ENCODE data around the gene MAP7D1.
"Not testable (repeated sequence)": the region's sequence is repeated elsewhere in the genome, so short reads cannot be mapped to it uniquely, and the experiment has no call there.

The MAP7D1 gene

DNA sequence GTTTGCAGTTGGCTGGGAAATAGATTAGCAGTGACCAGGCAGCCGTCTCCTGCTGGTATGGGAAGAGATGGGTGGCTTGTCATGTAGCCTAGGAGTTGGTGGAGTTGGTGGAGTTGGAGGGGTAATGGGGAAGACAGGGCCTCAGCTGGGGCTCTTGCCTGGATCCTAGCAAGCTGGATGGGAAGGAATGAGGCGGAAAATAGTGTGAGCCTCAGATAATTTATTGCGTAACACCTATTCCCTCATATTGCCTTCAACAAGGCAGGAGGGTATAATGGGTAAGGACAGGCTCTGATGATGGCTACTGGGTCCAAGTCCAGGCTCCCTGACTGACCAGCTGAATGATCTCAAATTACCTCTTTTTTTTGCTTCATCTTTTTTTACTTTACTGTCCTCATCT is 12.6 kb downstream of the MAP7D1 start:
- no peak for DNase-seq (ENCODE audit: low read depth in 2 of 2)

DNA sequence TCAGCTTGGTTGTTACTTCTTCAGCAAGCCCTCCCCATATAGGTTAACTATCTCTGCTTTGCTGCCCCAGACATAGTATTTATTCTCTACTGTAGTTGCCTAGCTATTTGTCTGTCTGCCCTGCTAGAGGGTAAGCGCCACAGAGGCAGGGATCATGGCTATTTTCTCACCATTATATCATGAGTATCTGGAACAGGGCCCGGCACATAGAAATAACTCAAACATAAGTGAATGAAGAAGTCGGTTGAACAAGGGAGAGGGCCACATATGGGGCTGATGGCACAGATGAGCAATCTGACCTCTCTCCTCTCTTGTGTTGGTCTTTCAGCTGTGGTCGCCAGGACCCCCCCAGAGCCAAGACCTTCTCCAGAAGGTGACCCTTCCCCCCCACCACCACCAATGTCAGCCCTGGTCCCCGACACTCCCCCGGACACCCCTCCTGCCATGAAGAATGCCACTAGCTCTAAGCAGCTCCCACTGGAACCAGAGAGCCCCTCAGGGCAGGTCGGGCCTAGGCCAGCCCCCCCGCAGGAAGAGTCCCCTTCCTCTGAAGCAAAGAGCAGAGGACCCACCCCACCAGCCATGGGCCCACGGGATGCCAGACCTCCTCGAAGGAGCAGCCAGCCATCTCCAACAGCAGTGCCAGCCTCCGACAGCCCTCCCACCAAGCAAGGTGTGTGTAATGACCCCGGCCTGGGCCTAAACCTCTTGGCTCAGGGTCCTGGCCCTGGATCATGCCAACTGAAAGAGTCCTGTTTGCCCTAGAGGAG is 14.9 kb downstream of the MAP7D1 start:
- DNase-seq (ENCODE audit: low read depth in 2 of 2), result no peak

DNA sequence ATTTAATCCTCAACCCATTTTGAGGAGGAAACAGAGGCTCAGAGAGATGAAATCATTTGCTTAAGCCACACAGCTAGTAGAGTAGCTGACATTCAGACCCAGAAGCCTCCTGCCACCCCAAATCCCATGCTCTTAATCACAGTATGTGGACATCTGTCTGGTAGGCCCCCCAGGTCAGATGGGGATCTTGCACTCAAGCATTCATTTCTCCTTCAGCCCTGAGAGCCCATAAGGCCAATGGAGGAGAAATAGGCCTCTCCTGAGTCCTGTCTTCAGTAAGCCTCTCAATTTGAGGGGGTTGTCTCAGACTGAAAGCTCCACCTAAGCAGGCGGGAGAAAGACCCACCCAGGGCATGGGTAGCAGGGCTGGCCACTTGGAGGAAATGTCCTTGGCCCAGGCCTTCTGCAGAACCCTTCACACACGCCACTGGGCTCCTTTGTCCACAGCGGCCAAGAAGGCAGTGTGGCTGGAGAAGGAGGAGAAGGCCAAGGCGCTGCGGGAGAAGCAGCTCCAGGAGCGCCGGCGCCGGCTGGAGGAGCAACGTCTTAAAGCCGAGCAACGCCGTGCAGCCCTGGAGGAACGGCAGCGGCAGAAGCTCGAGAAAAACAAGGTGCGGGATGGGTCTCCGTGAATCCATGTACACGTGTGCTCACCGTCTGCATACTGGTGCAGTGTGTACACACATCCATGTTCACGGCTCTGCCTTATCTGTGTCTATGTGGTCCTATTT is 16.2 kb downstream of the MAP7D1 start:
- DNase-seq (ENCODE audit: low read depth in 2 of 2), result no peak

DNA sequence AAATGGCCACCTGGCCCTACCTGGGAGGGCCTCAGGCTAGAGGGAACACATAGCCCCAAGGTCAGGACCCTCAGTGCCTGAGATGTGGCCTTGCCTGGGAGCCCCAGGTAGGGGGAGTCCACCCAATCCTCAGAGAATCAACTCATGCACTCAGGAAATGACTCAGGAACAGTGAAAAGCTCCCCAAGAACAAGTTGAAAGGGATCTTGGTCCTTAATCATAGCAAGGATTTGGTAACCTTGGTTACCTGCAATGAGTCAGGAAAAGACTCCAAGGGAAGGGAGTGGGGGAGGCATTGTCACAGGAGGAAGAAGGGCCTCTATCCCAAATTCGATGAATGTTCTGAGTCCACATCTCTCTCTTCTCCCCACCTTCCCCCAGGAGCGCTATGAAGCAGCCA is 17.0 kb downstream of the MAP7D1 start:
- DNase-seq (ENCODE audit: low read depth in 2 of 2), result no peak

DNA sequence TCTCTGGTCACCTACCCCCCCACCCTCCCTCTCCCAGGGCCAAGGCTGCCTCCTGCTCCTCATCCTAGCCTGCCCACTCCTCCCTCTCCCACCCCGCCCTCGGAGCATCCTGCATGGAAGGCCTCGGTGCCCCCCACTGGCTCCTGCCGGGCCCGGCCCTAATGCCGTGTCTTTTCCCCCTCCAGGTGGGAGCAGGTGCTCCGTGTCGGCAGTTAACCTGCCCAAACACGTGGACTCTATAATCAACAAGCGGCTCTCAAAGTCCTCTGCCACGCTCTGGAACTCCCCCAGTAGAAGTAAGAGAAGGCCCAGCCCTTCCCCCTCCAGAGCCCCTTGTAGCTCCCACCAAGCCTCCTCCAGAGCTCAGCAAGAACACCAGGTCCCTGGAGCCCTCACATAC is 18.8 kb downstream of the MAP7D1 start:
- no peak for DNase-seq (ENCODE audit: low read depth in 2 of 2)

- no peak for DNase-seq (ENCODE audit: low read depth in 2 of 2)
Measured at GRCh38 chr1:36175137-36176095, 19.5 kb downstream of the MAP7D1 start.

DNA sequence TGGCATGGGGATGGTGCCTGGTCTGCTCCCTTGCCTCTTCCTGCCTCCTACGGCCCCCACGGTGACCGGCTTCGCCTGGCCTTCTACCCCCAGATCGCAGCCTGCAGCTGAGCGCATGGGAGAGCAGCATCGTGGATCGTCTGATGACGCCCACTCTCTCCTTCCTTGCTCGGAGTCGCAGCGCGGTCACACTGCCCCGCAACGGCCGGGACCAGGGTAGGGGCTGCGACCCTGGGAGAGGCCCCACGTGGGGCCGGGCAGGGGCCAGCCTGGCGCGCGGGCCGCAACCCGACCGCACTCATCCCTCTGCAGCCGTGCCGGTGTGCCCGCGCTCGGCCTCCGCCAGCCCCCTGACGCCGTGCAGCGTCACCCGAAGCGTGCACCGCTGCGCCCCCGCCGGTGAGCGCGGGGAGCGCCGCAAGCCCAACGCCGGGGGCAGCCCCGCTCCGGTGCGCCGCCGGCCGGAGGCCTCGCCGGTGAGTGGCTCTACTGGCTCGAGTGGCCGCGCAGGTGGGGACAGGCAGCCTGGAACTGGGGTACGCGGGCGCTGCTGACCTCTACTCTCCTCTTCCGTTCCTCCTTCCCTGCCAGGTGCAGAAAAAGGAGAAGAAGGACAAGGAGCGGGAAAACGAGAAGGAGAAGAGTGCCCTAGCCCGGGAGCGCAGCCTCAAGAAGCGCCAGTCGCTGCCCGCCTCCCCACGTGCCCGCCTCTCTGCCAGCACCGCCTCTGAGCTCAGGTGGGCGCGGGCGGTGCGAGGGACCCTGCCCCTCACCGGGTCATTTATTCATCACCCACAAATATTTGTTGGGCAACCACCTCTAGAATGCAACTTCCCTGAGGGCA is 20.4 kb downstream of the MAP7D1 start:
- DNase-seq (ENCODE audit: low read depth in 2 of 2), result no peak

- no peak for DNase-seq (ENCODE audit: low read depth in 2 of 2)
Measured at GRCh38 chr1:36177589-36178431, 21.9 kb downstream of the MAP7D1 start.

- no peak for DNase-seq (ENCODE audit: low read depth in 2 of 2)
Measured at GRCh38 chr1:36178471-36179219, 22.7 kb downstream of the MAP7D1 start.

DNA sequence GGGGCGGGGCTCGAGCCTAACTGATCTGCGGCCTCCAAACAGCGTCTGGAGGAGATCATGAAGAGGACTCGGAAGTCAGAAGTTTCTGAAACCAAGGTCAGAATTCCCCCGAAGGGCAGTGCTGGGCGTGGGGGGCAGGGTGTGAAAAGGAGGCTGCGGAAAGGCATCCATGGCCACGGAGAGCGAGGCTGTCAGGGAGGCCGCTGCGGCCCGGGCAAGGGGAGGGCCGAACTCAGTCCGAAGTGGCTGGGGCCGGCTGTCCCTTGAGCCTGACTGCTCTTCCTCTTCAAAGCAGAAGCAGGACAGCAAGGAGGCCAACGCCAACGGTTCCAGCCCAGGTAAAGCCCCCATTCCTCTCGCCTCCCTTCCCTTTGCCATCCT is 23.2 kb downstream of the MAP7D1 start:
- no peak for DNase-seq (ENCODE audit: low read depth in 2 of 2)

- no peak for DNase-seq (ENCODE audit: low read depth in 2 of 2)
Measured at GRCh38 chr1:36182734-36183133, 26.8 kb downstream of the MAP7D1 start.

GRCh38 chr1:36183309-36183856 is 27.4 kb downstream of the MAP7D1 start:
- DNase-seq (ENCODE audit: low read depth in 2 of 2), result no peak

DNA sequence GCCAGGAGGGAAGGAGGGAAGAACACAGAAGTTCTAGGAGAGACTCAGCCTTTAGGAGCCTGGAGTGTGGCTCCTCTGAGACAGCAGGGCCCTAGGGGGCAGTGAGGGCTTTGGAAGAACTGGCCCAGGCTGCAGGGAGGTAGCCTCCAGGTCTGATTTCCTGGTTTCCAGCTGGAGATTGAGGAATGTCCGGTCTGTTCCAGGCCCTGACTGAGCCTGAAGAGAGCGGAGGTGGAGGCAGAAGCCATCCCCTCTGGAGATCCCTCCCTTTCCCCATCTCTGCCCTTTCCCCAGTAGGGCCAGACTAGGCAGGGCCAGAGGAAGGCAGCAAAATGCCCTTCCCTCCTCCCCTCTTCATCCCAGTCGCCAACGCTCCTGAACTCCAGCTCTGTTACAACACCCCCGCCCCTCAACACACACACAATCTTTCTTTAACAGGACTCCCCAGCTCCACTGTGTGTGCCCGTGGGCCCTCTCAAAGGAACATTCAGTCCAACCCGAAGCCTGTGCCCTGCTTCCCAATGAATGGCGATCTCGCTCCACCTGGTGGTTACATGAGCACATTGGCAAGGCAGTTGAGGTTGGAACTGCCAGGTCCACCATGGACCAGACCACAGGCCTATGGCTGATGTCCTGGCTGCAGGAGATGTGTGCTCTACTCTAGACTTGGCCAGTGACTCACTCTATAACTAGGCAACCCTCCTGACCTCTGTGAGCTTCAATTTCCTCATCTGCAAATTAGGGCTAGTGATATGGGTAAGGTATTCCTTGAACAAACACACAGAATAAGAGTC is 32.0 kb downstream of the MAP7D1 start:
- peak; percentile 43 to 60 for DNase-seq (ENCODE audit: low read depth in 2 of 2)

DNA sequence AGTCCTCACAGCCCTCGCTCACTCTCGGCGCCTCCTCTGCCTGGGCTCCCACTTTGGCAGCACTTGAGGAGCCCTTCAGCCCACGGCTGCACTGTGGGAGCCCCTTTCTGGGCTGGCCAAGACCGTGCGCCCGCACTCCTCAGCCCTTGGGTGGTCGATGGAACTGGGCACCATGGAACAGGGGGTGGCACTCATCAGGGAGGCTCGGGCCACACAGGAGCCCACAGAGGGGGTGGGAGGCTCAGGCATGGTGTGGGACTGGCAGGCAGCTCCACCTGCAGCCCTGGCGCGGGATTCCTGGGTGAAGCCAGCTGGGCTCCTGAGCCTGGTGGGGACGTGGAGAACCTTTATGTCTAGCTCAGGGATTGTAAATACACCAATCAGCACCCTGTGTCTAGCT is 40.8 kb downstream of the MAP7D1 start:
- DNase-seq (ENCODE audit: low read depth in 2 of 2), result not testable (repeated sequence)

- no peak for DNase-seq (ENCODE audit: low read depth in 2 of 2)
Measured at GRCh38 chr1:36198641-36199040, 42.7 kb downstream of the MAP7D1 start.

GRCh38 chr1:36199934-36200741 is 44.2 kb downstream of the MAP7D1 start:
- no peak for DNase-seq (ENCODE audit: low read depth in 2 of 2)

DNA sequence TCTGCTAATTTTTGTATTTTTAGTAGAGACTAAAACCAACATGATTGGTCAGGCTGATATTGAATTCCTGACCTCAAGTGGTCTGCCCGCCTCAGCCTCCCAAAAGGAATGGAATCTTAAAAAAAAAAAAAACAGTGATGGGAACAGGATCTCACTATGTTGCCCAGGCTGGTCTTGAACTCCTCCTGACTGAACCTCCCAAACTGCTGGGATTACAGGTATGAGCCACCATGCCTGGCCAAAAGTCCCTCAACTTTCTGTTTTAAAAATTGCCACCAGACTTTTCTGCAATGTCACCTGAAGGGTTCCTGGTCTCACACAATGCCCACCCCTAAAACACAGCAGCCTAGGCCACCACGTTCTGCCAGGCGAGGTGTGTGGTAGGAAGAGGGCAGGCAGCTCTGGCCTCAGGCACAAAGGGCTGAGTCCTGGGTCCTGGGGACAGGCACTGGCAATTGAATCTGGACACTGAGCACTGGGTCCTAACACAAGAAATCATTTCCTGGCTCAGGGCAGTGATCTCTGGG is 47.1 kb downstream of the MAP7D1 start:
- DNase-seq (ENCODE audit: low read depth in 2 of 2), result no peak
